IMR-90 (cell line): ENCODE measurements around the gene ARMC9. TPM values are rescaled to one million over a fixed set of nuclear protein-coding genes. Genes with fewer than 3 reads are reported as not detected.
A peak's percentile ranks its signal among the peaks of the same experiment; 100 is the strongest.

Experiments
- ATAC-seq: fragments of 200-7000 bp; cut with Tn5 transposase; 2 replicates; pipeline ENCODE4 v1.9.1; 2020; ENCODE audit warnings: low read depth, mild to moderate bottlenecking, moderate library complexity
- BruUV-seq: library from RNA; stranded (reverse); fragments of 400-500 nt; replicated peaks from 2 replicates; lab custom pipeline; 2021; lab: Mats Ljungman, UMichigan
- CTCF ChIA-PET: fragments of 300-600 bp; formaldehyde crosslinking; extraction: SDS; loops from one replicate; lab custom pipeline; 2021; ENCODE audit warnings: antibody characterized with exemption; lab: Yijun Ruan, JAX
- POLR2A ChIA-PET: fragments of 300-600 bp; sonication (Branson Sonifier 250); formaldehyde crosslinking; loops from one replicate; lab custom pipeline; 2022; ENCODE audit warnings: antibody characterized with exemption; ENCODE audit not compliant: unreplicated experiment; lab: Charles Lee
- DNase-seq: peaks from one replicate; pipeline ENCODE4 v3.0.0; 2013
- H2AFZ ChIP-seq: replicated peaks from 2 replicates; pipeline ENCODE3; 2013; ENCODE audit warnings: low read length, mild to moderate bottlenecking; ENCODE audit not compliant: poor library complexity
- H2AK5ac ChIP-seq: 2 replicates; pipeline ENCODE4 v1.6.1; 2013; ENCODE audit warnings: low read depth, low read length, inconsistent platforms
- H2AK9ac ChIP-seq: replicated peaks from 2 replicates; pipeline ENCODE3; 2013; ENCODE audit warnings: mild to moderate bottlenecking, low read depth, low read length, moderate library complexity; ENCODE audit not compliant: poor library complexity
- H2BK120ac ChIP-seq: 2 replicates; pipeline ENCODE4 v1.6.1; 2013; ENCODE audit warnings: low read depth, low read length, inconsistent platforms
- H2BK15ac ChIP-seq: 3 replicates; pipeline ENCODE4 v1.6.1; 2013; ENCODE audit warnings: low read depth, low read length, inconsistent platforms
- H2BK20ac ChIP-seq: 2 replicates; pipeline ENCODE4 v1.6.1; 2013; ENCODE audit warnings: low read depth, mild to moderate bottlenecking, inconsistent platforms, low read length, moderate library complexity
- H2BK5ac ChIP-seq: 2 replicates; pipeline ENCODE4 v1.6.1; 2013; ENCODE audit warnings: mild to moderate bottlenecking, low read depth, low read length, inconsistent platforms; ENCODE audit not compliant: poor library complexity, severe bottlenecking
- H3K14ac ChIP-seq: replicated peaks from 2 replicates; pipeline ENCODE4 v1.6.1; 2013; ENCODE audit warnings: low read depth, low read length, inconsistent platforms
- H3K18ac ChIP-seq: 2 replicates; pipeline ENCODE4 v1.6.1; 2013; ENCODE audit warnings: low read depth, low read length, control low read depth
- H3K23ac ChIP-seq: 2 replicates; pipeline ENCODE4 v1.6.1; 2013; ENCODE audit warnings: low read depth, low read length, inconsistent platforms
- H3K27ac ChIP-seq: 2 replicates; pipeline ENCODE4 v1.5.1; 2013; ENCODE audit warnings: mild to moderate bottlenecking, control low read depth, low read length; ENCODE audit not compliant: insufficient read depth
- H3K27me3 ChIP-seq: 2 replicates; pipeline ENCODE4 v1.6.1; 2013; ENCODE audit warnings: low read length; ENCODE audit not compliant: control insufficient read depth, insufficient read depth
- H3K36me3 ChIP-seq: 2 replicates; pipeline ENCODE4 v1.6.1; 2013; ENCODE audit warnings: low read length, mixed read lengths; ENCODE audit not compliant: control insufficient read depth, insufficient read depth
- H3K4ac ChIP-seq: 2 replicates; pipeline ENCODE4 v1.6.1; 2013; ENCODE audit warnings: low read depth, low read length, inconsistent platforms
- H3K4me1 ChIP-seq: 2 replicates; pipeline ENCODE4 v1.6.1; 2013; ENCODE audit warnings: low read length, mixed read lengths; ENCODE audit not compliant: control insufficient read depth, insufficient read depth
- H3K4me2 ChIP-seq: 2 replicates; pipeline ENCODE4 v1.6.1; 2013; ENCODE audit warnings: low read depth, mild to moderate bottlenecking, control low read depth, low read length, moderate library complexity
- H3K4me3 ChIP-seq: 2 replicates; pipeline ENCODE4 v1.5.1; 2013; ENCODE audit warnings: low read depth, mild to moderate bottlenecking, control low read depth, low read length, moderate library complexity; ENCODE audit not compliant: insufficient read depth
- H3K56ac ChIP-seq: 2 replicates; pipeline ENCODE4 v1.6.1; 2013; ENCODE audit warnings: low read length, inconsistent platforms; ENCODE audit not compliant: insufficient read depth; ENCODE audit errors: extremely low read depth
- H3K79me1 ChIP-seq, 2 experiments: 2 replicates each; pipeline ENCODE4 v1.6.1; 2013; ENCODE audit warnings: low read length in 2 of 2, inconsistent platforms in 1 of 2, low read depth in 1 of 2
- H3K9ac ChIP-seq: 2 replicates; pipeline ENCODE4 v1.6.1; 2013; ENCODE audit warnings: low read depth, low read length, control low read depth
- H3K9me1 ChIP-seq: 2 replicates; pipeline ENCODE4 v1.6.1; 2013; ENCODE audit warnings: low read length, inconsistent platforms; ENCODE audit not compliant: insufficient read depth
- H3K9me3 ChIP-seq: 2 replicates; pipeline ENCODE4 v1.6.1; 2013; ENCODE audit warnings: low read length; ENCODE audit not compliant: control insufficient read depth, insufficient read depth
- H4K20me1 ChIP-seq: 2 replicates; pipeline ENCODE4 v1.6.1; 2013; ENCODE audit warnings: low read length, inconsistent platforms; ENCODE audit not compliant: insufficient read depth
- H4K5ac ChIP-seq: 2 replicates; pipeline ENCODE4 v1.6.1; 2013; ENCODE audit warnings: mild to moderate bottlenecking, low read depth, low read length, control low read depth
- H4K8ac ChIP-seq, 2 experiments: 2 replicates each; pipeline ENCODE4 v1.6.1; 2013; ENCODE audit warnings: low read depth in 2 of 2, low read length in 2 of 2, control low read depth in 1 of 2, inconsistent platforms in 1 of 2
- H4K91ac ChIP-seq: 2 replicates; pipeline ENCODE4 v1.6.1; 2013; ENCODE audit warnings: low read depth, low read length, inconsistent platforms; ENCODE audit not compliant: insufficient read depth
- BHLHE40 ChIP-seq: fragments of 150-350 bp; IDR thresholded peaks from 2 replicates; pipeline ENCODE4 v1.6.1; 2016; ENCODE audit warnings: mild to moderate bottlenecking, low read depth, low read length
- CEBPB ChIP-seq: IDR thresholded peaks from 2 replicates; pipeline ENCODE4 v1.6.1; 2012; ENCODE audit warnings: low read depth, low read length, improper control_type of control experiment
- CHD1 ChIP-seq: IDR thresholded peaks from 2 replicates; pipeline ENCODE4 v1.6.1; 2012; ENCODE audit warnings: low read depth, low read length, improper control_type of control experiment
- CTCF ChIP-seq: conservative IDR thresholded peaks from 2 replicates; pipeline ENCODE4 v1.5.1; 2012; ENCODE audit warnings: mild to moderate bottlenecking, low read depth, low read length, improper control_type of control experiment
- ELK1 ChIP-seq: fragments of 150-350 bp; IDR thresholded peaks from 2 replicates; pipeline ENCODE4 v1.6.1; 2016; ENCODE audit warnings: low read depth, mild to moderate bottlenecking, low read length, moderate library complexity, borderline replicate concordance
- FOS ChIP-seq: fragments of 150-350 bp; IDR thresholded peaks from 2 replicates; pipeline ENCODE4 v1.6.1; 2016; ENCODE audit warnings: low read depth, low read length
- MAFK ChIP-seq: IDR thresholded peaks from 2 replicates; pipeline ENCODE4 v1.6.1; 2012; ENCODE audit warnings: low read depth, low read length, improper control_type of control experiment
- MAZ ChIP-seq: IDR thresholded peaks from 2 replicates; pipeline ENCODE4 v1.6.1; 2012; ENCODE audit warnings: low read depth, mild to moderate bottlenecking, low read length, improper control_type of control experiment, moderate library complexity, borderline replicate concordance
- MXI1 ChIP-seq: IDR thresholded peaks from 2 replicates; pipeline ENCODE4 v1.6.1; 2012; ENCODE audit warnings: low read depth, mild to moderate bottlenecking, low read length, moderate library complexity, borderline replicate concordance
- NFE2L2 ChIP-seq: fragments of 150-350 bp; IDR thresholded peaks from 2 replicates; pipeline ENCODE4 v1.6.1; 2016; ENCODE audit warnings: low read depth, mild to moderate bottlenecking, low read length
- POLR2A ChIP-seq: IDR thresholded peaks from 2 replicates; pipeline ENCODE4 v1.6.1; 2012; ENCODE audit warnings: mild to moderate bottlenecking, low read depth, low read length
- RAD21 ChIP-seq: IDR thresholded peaks from 2 replicates; pipeline ENCODE4 v1.6.1; 2012; ENCODE audit warnings: low read length, improper control_type of control experiment
- RCOR1 ChIP-seq: IDR thresholded peaks from 2 replicates; pipeline ENCODE4 v1.6.1; 2012; ENCODE audit warnings: mild to moderate bottlenecking, low read length, improper control_type of control experiment; ENCODE audit not compliant: insufficient replicate concordance
- RFX5 ChIP-seq: IDR thresholded peaks from 2 replicates; pipeline ENCODE4 v1.8.0; 2012; ENCODE audit warnings: low read depth, mild to moderate bottlenecking, low read length, moderate library complexity
- SMC3 ChIP-seq: fragments of 150-350 bp; IDR thresholded peaks from 2 replicates; pipeline ENCODE4 v1.6.1; 2016; ENCODE audit warnings: low read depth, mild to moderate bottlenecking, antibody characterized with exemption, low read length, moderate library complexity
- USF2 ChIP-seq: fragments of 150-350 bp; IDR thresholded peaks from 2 replicates; pipeline ENCODE4 v1.6.1; 2017; ENCODE audit warnings: mild to moderate bottlenecking, antibody characterized with exemption, low read length, low read depth
- WGBS, 2 experiments: methylation state at CpG; one replicate each; pipeline versions ENCODE4 v1.1.5 to v1.1.7; 2013; ENCODE audit warnings: missing lambda C conversion rate in 2 of 2; ENCODE audit not compliant: insufficient read length in 1 of 2; ENCODE audit errors: extremely low coverage in 2 of 2; 5-methylcytosine and 5-hydroxymethylcytosine counted together
- dilution Hi-C: fragments of 300-500 bp; cut with HindIII; formaldehyde crosslinking; loops from one replicate; pipeline ENCODE4 v1.14.3; 2018; ENCODE audit warnings: low sequenced_read_pairs; ENCODE audit not compliant: unreplicated experiment
- in situ Hi-C: fragments of 300-500 bp; cut with MboI; formaldehyde crosslinking; loops from 3 replicates; pipeline ENCODE4 v1.14.3; 2019; ENCODE audit warnings: low sequenced_read_pairs, inconsistent platforms, mixed read lengths
- intact Hi-C: fragments of 100-400 bp; cut with micrococcal nuclease; formaldehyde crosslinking; loops from 2 replicates; pipeline ENCODE4 v1.10.0; 2022
- polyA plus RNA-seq, 3 experiments: library from polyadenylated mRNA; depleted of rRNA; stranded (reverse); fragments of >200 nt; gene quantifications; 2 replicates each; pipeline ENCODE4 v1.2.3, GENCODE V29; 2012; ENCODE audit warnings: low replicate concordance in 1 of 3
- total RNA-seq: library from RNA; depleted of rRNA; stranded (reverse); fragments of >200 nt; gene quantifications from 2 replicates; pipeline ENCODE4 v1.2.3, GENCODE V29; 2012

The ARMC9 gene
- total and polyA plus RNA-seq, 2 of the 4 experiments (the other 2 are of a cell fraction): 36.0 to 46.6 TPM

DNA sequence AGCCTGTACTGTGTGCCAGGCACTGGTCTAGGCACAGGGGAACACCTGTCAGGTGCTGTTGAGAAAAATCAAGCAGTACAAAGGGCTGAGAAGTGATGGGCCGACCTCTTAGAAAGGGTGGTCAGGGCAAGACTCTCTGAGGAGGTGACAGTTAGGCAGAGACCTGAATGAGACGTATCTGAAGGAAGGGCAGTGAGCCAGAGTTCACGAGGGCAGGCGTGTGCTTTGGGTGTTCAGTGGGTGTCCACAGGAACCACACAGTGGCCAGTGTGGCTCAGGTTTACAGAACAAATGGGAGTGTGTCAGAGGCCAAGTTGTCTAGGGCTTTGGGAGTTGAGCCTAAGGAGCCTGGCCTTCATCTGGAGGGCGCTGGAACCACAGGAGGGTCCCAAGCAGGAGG, 6.2 kb downstream of the ARMC9 start:
- no peak for TF ChIP-seq RCOR1
- TF ChIP-seq MAFK: no peak
- TF ChIP-seq MAZ: no peak
- no peak for TF ChIP-seq POLR2A
- TF ChIP-seq CTCF: no peak
- no peak for TF ChIP-seq BHLHE40
- TF ChIP-seq CEBPB: no peak
- TF ChIP-seq FOS: no peak
- TF ChIP-seq RFX5: no peak
- TF ChIP-seq RAD21: no peak
- TF ChIP-seq SMC3: no peak
- TF ChIP-seq USF2: no peak
- no peak for TF ChIP-seq ELK1
- TF ChIP-seq NFE2L2: no peak
- TF ChIP-seq MXI1: no peak
- no peak for TF ChIP-seq CHD1
- H4K8ac ChIP-seq: no peak overlapping the region
- dilution Hi-C loops (no loop called here), in situ Hi-C loops (no loop called here), intact Hi-C loops (no loop called here)
- no peak overlapping the region for H3K27ac ChIP-seq
- ATAC-seq: no peak
- no peak overlapping the region for H3K4me3 ChIP-seq
- no peaks in the 10 kb centered on the region for H3K27me3 ChIP-seq
- POLR2A ChIA-PET: no interaction called here
- peak overlapping the region; percentile 44; the same call in 1 of the 2 replicates for H2AK5ac ChIP-seq
- CTCF ChIA-PET: no interaction called here
- no peak overlapping the region for H2BK20ac ChIP-seq
- peak overlapping the region; percentile 51 for H2AK9ac ChIP-seq
- DNase-seq: no peak
- no peak overlapping the region for H3K9ac ChIP-seq
- peaks cover 32% of the 10 kb centered on the region for H3K9me1 ChIP-seq
- H4K91ac ChIP-seq: no peak overlapping the region
- no peak overlapping the region for H4K5ac ChIP-seq
- BruUV-seq: no TSS peak
- no peak overlapping the region for H2BK120ac ChIP-seq
- H3K14ac ChIP-seq: no peak overlapping the region
- H2BK15ac ChIP-seq: no peak overlapping the region
- 0 out of 2 replicates have a peak overlapping the region, but pooled peaks have one; percentile 2 for H3K4ac ChIP-seq
- H2BK5ac ChIP-seq: no peak overlapping the region
- H3K4me1 ChIP-seq: peaks cover 8% of the 10 kb centered on the region; the same call in 1 of the 2 replicates
- H2AFZ ChIP-seq: no peak overlapping the region
- no peak overlapping the region for H3K23ac ChIP-seq
- no peak overlapping the region for H3K4me2 ChIP-seq
- WGBS, 2 experiments: 100% methylated on average over 4 of the region's 5 CpGs; no CpG with 5 or more reads in 1 of the 2 experiments
- peaks cover 49 to 74% of the 10 kb centered on the region in 2 experiments for H3K79me1 ChIP-seq
- H4K20me1 ChIP-seq: peaks cover 16% of the 10 kb centered on the region
- H3K18ac ChIP-seq: no peak overlapping the region
- peaks cover 28% of the 10 kb centered on the region for H3K36me3 ChIP-seq
- H3K9me3 ChIP-seq: no peaks in the 10 kb centered on the region
- no peak overlapping the region for H3K56ac ChIP-seq
